Neural cell (in vitro differentiated cells): Measurements from ENCODE around the gene PLA2G4F. TPM values are rescaled to one million over a fixed set of nuclear protein-coding genes. Genes with fewer than 3 reads are reported as not detected.

Source experiments
- H2AFZ ChIP-seq: fragments of 200-600, 300-800 bp; sonication (generic), shearing (Covaris generic); 2 replicates; pipeline ENCODE4 v1.6.0; 2014; ENCODE audit warnings: low read depth, mild to moderate bottlenecking, antibody characterized with exemption, low read length, moderate library complexity
- H3F3A ChIP-seq: fragments of 200-600 bp; shearing (Covaris generic); 2 replicates; pipeline ENCODE4 v1.6.1; 2016; ENCODE audit warnings: mild to moderate bottlenecking, moderate library complexity, mixed read lengths, antibody characterized with exemption, low read length; ENCODE audit not compliant: insufficient read depth, poor library complexity, severe bottlenecking
- H3K27ac ChIP-seq: fragments of 200-600, 300-800 bp; sonication (generic), shearing (Covaris generic); 2 replicates; pipeline ENCODE4 v1.5.1; 2014; ENCODE audit warnings: mild to moderate bottlenecking, low read length, moderate library complexity
- H3K27me3 ChIP-seq: fragments of 300-800, 200-600 bp; sonication (generic), shearing (Covaris generic); 2 replicates; pipeline ENCODE4 v1.6.0; 2014; ENCODE audit warnings: mild to moderate bottlenecking, low read depth, low read length, moderate library complexity; ENCODE audit not compliant: insufficient read depth
- H3K36me3 ChIP-seq: fragments of 300-800, 200-600 bp; sonication (generic), shearing (Covaris generic); 2 replicates; pipeline ENCODE4 v1.5.1; 2014; ENCODE audit warnings: mild to moderate bottlenecking, antibody characterized with exemption, low read length, moderate library complexity; ENCODE audit not compliant: insufficient read depth
- H3K4me2 ChIP-seq: fragments of 300-800, 200-600 bp; sonication (generic), shearing (Covaris generic); 2 replicates; pipeline ENCODE4 v1.6.0; 2014; ENCODE audit warnings: mild to moderate bottlenecking, low read length
- H3K4me3 ChIP-seq: fragments of 300-800, 200-600 bp; sonication (generic), shearing (Covaris generic); 2 replicates; pipeline ENCODE4 v1.5.1; 2014; ENCODE audit warnings: mild to moderate bottlenecking, low read length, moderate library complexity
- H3K79me2 ChIP-seq: fragments of 200-600 bp; shearing (Covaris generic); replicated peaks from 2 replicates; pipeline ENCODE4 v1.6.0; 2014; ENCODE audit warnings: mild to moderate bottlenecking, low read length, moderate library complexity; ENCODE audit not compliant: insufficient read depth
- H3K9ac ChIP-seq: fragments of 300-800, 200-600 bp; sonication (generic), shearing (Covaris generic); 2 replicates; pipeline ENCODE4 v1.6.1; 2016; ENCODE audit warnings: mild to moderate bottlenecking, low read length, mixed read lengths
- H3K9me2 ChIP-seq: fragments of 200-600 bp; shearing (Covaris generic); 2 replicates; pipeline ENCODE4 v1.6.1; 2016; ENCODE audit warnings: mild to moderate bottlenecking, low read length, mixed read lengths; ENCODE audit not compliant: insufficient read depth
- H3K9me3 ChIP-seq: fragments of 200-600, 300-800 bp; sonication (generic), shearing (Covaris generic); 2 replicates; pipeline ENCODE4 v1.6.1; 2016; ENCODE audit warnings: mild to moderate bottlenecking, mixed run types, low read length, moderate library complexity, mixed read lengths
- H4K20me1 ChIP-seq: fragments of 200-600 bp; shearing (Covaris generic); 2 replicates; pipeline ENCODE4 v1.6.1; 2016; ENCODE audit warnings: mild to moderate bottlenecking, mixed run types; ENCODE audit not compliant: insufficient read depth
- EP300 ChIP-seq: fragments of 450-650 bp; conservative IDR thresholded peaks from 2 replicates; pipeline ENCODE4 v1.6.1; 2014; ENCODE audit warnings: antibody characterized with exemption, mild to moderate bottlenecking, moderate library complexity; ENCODE audit not compliant: poor library complexity, severe bottlenecking
- EZH2 ChIP-seq: fragments of 200-600, 300-800 bp; shearing (Covaris generic), sonication (generic); IDR thresholded peaks from 2 replicates; pipeline ENCODE4 v1.6.1; 2014; ENCODE audit warnings: antibody characterized with exemption, low read length, borderline replicate concordance, mild to moderate bottlenecking; ENCODE audit not compliant: insufficient read depth, poor library complexity, severe bottlenecking
- MXI1 ChIP-seq: fragments of 450-650 bp; conservative IDR thresholded peaks from 2 replicates; pipeline ENCODE4 v1.6.1; 2014; ENCODE audit warnings: antibody characterized with exemption, mild to moderate bottlenecking; ENCODE audit not compliant: poor library complexity, severe bottlenecking
- POLR2AphosphoS5 ChIP-seq: IDR thresholded peaks from 2 replicates; pipeline ENCODE4 v1.6.1; 2012
- RAD21 ChIP-seq: fragments of 450-650 bp; conservative IDR thresholded peaks from 2 replicates; pipeline ENCODE4 v1.6.1; 2014; ENCODE audit warnings: antibody characterized with exemption, mild to moderate bottlenecking, moderate library complexity
- SMC3 ChIP-seq: fragments of 450-650 bp; conservative IDR thresholded peaks from 2 replicates; pipeline ENCODE4 v1.6.1; 2014; ENCODE audit warnings: antibody characterized with exemption, mild to moderate bottlenecking, moderate library complexity; ENCODE audit not compliant: poor library complexity
- TAF1 ChIP-seq: IDR thresholded peaks from 2 replicates; pipeline ENCODE4 v1.6.1; 2012; ENCODE audit warnings: low read depth
- polyA plus RNA-seq: library from polyadenylated mRNA; depleted of rRNA; stranded (reverse); fragments of >200 nt; gene quantifications from 2 replicates; pipeline ENCODE4 v1.2.3, GENCODE V29; 2014
- TF ChIP-seq, protein P1 (sequence below): IDR thresholded peaks from 2 replicates; pipeline ENCODE4 v1.6.1; 2012; ENCODE audit warnings: borderline replicate concordance
- TF ChIP-seq, protein P2 (sequence below): fragments of 450-650 bp; IDR thresholded peaks from 2 replicates; pipeline ENCODE4 v1.5.1; 2014; ENCODE audit warnings: antibody characterized with exemption, mild to moderate bottlenecking, moderate library complexity; ENCODE audit not compliant: poor library complexity, severe bottlenecking

Gene PLA2G4F
- polyA plus RNA-seq, 1 donor from 2014 or later, result not detected

GRCh38 chr15:42137461-42138261 is 18.8 kb downstream of the PLA2G4F start:
- H2AFZ ChIP-seq, result no peak overlapping the region
- H3K79me2 ChIP-seq, result no peaks in the 10 kb centered on the region
- TF ChIP-seq RAD21 (peak; percentile 69), SMC3 (peak; percentile 74), EP300 (no peak), TAF1 (no peak), EZH2 (no peak), MXI1 (no peak), POLR2AphosphoS5 (no peak)
- TF ChIP-seq, protein P1, sequence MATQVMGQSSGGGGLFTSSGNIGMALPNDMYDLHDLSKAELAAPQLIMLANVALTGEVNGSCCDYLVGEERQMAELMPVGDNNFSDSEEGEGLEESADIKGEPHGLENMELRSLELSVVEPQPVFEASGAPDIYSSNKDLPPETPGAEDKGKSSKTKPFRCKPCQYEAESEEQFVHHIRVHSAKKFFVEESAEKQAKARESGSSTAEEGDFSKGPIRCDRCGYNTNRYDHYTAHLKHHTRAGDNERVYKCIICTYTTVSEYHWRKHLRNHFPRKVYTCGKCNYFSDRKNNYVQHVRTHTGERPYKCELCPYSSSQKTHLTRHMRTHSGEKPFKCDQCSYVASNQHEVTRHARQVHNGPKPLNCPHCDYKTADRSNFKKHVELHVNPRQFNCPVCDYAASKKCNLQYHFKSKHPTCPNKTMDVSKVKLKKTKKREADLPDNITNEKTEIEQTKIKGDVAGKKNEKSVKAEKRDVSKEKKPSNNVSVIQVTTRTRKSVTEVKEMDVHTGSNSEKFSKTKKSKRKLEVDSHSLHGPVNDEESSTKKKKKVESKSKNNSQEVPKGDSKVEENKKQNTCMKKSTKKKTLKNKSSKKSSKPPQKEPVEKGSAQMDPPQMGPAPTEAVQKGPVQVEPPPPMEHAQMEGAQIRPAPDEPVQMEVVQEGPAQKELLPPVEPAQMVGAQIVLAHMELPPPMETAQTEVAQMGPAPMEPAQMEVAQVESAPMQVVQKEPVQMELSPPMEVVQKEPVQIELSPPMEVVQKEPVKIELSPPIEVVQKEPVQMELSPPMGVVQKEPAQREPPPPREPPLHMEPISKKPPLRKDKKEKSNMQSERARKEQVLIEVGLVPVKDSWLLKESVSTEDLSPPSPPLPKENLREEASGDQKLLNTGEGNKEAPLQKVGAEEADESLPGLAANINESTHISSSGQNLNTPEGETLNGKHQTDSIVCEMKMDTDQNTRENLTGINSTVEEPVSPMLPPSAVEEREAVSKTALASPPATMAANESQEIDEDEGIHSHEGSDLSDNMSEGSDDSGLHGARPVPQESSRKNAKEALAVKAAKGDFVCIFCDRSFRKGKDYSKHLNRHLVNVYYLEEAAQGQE, result no peak
- TF ChIP-seq, protein P2, sequence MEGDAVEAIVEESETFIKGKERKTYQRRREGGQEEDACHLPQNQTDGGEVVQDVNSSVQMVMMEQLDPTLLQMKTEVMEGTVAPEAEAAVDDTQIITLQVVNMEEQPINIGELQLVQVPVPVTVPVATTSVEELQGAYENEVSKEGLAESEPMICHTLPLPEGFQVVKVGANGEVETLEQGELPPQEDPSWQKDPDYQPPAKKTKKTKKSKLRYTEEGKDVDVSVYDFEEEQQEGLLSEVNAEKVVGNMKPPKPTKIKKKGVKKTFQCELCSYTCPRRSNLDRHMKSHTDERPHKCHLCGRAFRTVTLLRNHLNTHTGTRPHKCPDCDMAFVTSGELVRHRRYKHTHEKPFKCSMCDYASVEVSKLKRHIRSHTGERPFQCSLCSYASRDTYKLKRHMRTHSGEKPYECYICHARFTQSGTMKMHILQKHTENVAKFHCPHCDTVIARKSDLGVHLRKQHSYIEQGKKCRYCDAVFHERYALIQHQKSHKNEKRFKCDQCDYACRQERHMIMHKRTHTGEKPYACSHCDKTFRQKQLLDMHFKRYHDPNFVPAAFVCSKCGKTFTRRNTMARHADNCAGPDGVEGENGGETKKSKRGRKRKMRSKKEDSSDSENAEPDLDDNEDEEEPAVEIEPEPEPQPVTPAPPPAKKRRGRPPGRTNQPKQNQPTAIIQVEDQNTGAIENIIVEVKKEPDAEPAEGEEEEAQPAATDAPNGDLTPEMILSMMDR, result peak; percentile 70
- H3K9me2 ChIP-seq, result no peaks in the 10 kb centered on the region
- H3K4me3 ChIP-seq, result no peak overlapping the region
- no peak overlapping the region for H3K27ac ChIP-seq
- H3K9me3 ChIP-seq, result no peaks in the 10 kb centered on the region
- H3K27me3 ChIP-seq, result no peaks in the 10 kb centered on the region
- H4K20me1 ChIP-seq, result no peaks in the 10 kb centered on the region
- H3K9ac ChIP-seq, result no peak overlapping the region
- no peaks in the 10 kb centered on the region for H3F3A ChIP-seq
- no peak overlapping the region for H3K4me2 ChIP-seq
- no peaks in the 10 kb centered on the region for H3K36me3 ChIP-seq

GRCh38 chr15:42136513-42136912 is 19.9 kb downstream of the PLA2G4F start:
- Histone ChIP-seq H4K20me1 (no peaks in the 10 kb centered on the region), H2AFZ (no peak overlapping the region), H3K27me3 (no peaks in the 10 kb centered on the region), H3K36me3 (no peaks in the 10 kb centered on the region), H3K9me2 (no peaks in the 10 kb centered on the region), H3K9ac (no peak overlapping the region), H3K79me2 (no peaks in the 10 kb centered on the region), H3K4me3 (no peak overlapping the region), H3F3A (no peaks in the 10 kb centered on the region), H3K27ac (no peak overlapping the region), H3K4me2 (no peak overlapping the region), H3K9me3 (no peaks in the 10 kb centered on the region)
- TF ChIP-seq, protein P2, result no peak
- TF ChIP-seq EP300, result no peak
- TF ChIP-seq MXI1, result no peak
- TF ChIP-seq POLR2AphosphoS5, result no peak
- no peak for TF ChIP-seq EZH2
- no peak for TF ChIP-seq RAD21
- TF ChIP-seq, protein P1, result no peak
- no peak for TF ChIP-seq TAF1
- no peak for TF ChIP-seq SMC3
